Left cardiac atrium (tissue), 4 donors: ENCODE measurements around the gene CFAP46. TPM values are rescaled to one million over a fixed set of nuclear protein-coding genes. Genes with fewer than 3 reads are reported as not detected.
"Not testable (repeated sequence)": the region's sequence is repeated elsewhere in the genome, so short reads cannot be mapped to it uniquely, and the experiment has no call there.

ENCODE experiments used
- ATAC-seq, 2 donors: fragments of 200-7000 bp; cut with Tn5 transposase; one replicate each; pipeline ENCODE4 v1.9.1; 2020; ENCODE audit warnings: mild to moderate bottlenecking in 2 of 2, moderate library complexity in 2 of 2
- DNase-seq: peaks from one replicate; pipeline ENCODE4 v3.0.0-alpha.2; 2020
- intact Hi-C, 2 donors: fragments of 100-400 bp; cut with DNase I; formaldehyde crosslinking; loops; one replicate each; pipeline versions ENCODE4 v1.14.1 to v1.15.1; 2022 to 2023
- total RNA-seq, 2 donors: library from RNA; stranded (reverse); fragmentation: NEBNext Ultra II Directional; extraction: Animal tissue kit (Norgen Biotek cat#: 25700); gene quantifications; one replicate each; pipeline ENCODE4 v1.2.1, GENCODE V29; 2021
- donor health status: DM: no; HTN: yes; CAD: no.
- donor health status: DM: no; HTN: yes; CAD: no; lungs with severe emphysema.
- donor health status: DM: yes; HTN: yes; CAD: no.
- donor health status: Dilated cardiomyopathy.

CFAP46 gene
- total RNA-seq, 2 donors from 2014 or later: 1.2 to 1.7 TPM

- intact Hi-C loops: loop anchor here in 1 of 2 donors (10.0 kb wide), 1 partner anchor 292 kb away; no protein-coding TSS in a partner anchor
- ATAC-seq (no peak), DNase-seq (no peak)
Measured at GRCh38 chr10:132832186-132832969, 110.0 kb downstream of the CFAP46 start.

DNA sequence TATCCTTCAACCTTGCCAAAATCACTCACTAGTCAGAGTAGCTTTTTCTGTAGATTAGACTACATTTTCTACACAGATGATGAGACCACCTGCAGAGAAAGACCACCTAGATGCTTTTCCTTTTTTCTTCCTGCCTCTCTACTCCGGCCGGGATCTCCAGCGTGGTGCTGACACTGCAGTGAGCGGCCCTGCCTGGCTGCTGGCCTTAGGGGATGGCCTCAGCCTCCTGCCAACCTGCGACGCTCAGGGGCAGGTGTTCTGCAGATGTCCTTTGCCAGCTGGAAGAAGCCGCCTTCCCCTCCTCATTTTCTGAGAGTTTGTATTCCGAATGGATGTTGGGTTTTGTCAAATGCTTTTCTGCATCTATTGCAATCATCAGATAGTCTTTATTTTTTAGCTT is 113.0 kb downstream of the CFAP46 start:
- ATAC-seq: no peak
- DNase-seq: no peak
- intact Hi-C loops: no loop called here

DNA sequence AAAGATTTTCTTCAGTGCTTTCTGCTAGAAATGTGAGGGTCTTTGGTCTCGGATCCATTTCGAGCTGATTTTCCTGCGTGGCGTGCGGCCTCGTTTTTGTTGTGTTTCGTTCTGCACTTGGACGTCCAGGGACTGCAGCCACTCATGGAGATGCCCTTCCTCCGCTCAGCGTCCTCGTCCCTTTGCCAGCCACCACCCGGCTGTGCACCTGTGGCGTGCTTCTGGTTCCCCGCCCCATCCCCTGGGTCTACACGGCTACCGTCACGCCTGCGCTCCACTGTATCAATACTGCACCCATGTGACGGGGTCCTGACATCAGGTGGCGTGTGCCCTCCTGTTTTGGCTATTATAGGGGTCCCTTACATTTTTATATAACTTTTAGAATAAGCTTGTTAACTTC is 113.7 kb downstream of the CFAP46 start:
- DNase-seq (no peak), ATAC-seq (no peak)
- intact Hi-C loops: no loop called here

DNA sequence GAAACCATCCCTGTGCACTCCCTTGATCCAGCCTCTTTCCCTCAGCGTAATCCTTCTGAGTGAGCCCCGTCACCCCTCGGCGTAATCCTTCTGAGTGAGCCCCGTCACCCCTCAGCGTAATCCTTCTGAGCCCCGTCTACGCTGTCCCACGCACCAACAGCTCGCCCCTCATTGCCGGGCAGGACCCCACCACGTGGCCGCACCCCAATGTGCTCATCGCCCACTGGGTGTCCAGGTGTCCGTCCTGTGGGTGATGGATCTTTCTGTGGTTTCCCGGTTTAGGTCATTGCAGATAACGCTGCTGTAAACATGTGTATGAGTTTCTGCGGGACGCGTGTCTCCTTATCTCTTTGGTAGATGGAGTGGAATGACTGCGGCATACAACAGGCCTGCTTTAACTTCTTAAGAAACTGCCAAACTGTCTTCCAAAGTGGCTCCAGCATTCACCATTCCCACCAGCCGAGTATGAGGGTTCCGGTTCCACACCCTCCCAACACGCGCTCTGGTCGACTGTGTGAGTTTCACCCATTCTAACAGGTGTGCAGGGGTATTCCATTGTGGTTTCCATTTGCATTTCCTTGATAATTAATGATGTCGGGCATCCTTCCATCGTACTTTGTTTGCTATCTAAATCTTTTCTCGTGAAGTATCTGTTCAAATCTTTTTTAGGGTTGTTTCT is 114.4 kb downstream of the CFAP46 start:
- intact Hi-C loops: no loop called here
- DNase-seq (no peak), ATAC-seq (no peak)

DNA sequence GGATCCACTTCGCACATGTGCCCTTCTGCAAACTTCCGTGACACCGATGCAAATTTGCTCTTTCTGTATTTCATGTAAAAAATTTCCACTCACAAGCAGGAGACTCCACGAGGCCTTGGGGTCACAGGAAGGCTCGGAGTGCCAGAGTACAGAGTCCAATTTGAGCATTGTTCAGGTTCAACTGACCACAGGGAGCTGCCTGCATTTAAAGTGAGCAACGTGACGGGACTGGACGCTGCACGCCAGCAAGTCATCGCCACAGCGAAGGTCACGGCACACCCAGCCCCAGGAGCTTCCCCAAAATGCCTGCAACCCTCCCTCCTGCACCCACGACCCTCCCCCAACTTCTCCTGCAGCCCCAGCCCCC is 115.0 kb downstream of the CFAP46 start:
- DNase-seq (no peak), ATAC-seq (no peak)
- intact Hi-C loops: no loop called here

- ATAC-seq (no peak), DNase-seq (no peak)
- intact Hi-C loops: no loop called here
Measured at GRCh38 chr10:132826524-132827422, 115.6 kb downstream of the CFAP46 start.

DNA sequence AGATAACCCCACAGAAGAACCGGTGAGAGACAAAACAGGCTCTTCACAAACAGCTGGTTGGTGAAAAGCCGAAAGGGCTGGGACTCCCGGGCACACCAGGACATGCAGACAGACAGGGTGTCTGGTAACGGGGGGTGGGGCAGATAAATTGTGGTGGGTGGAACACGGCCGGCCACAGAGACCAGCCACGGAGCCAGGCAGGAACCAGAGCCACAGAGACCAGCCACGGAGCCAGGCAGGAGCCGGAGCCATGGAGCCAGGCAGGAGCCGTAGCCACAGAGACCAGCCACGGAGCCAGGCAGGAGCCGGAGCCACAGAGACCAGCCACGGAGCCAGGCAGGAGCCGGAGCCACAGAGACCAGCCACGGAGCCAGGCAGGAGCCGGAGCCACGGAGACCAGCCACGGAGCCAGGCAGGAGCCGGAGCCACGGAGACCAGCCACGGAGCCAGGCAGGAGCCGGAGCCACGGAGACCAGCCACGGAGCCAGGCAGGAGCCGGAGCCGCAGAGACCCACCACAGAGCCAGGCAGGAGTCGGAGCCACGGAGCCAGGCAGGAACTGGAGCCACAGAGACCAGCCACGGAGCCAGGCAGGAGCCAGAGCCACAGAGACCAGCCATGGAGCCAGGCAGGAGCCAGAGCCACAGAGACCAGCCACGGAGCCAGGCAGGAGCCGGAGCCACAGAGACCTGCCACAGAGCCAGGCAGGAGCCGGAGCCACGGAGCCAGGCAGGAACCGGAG is 116.4 kb downstream of the CFAP46 start:
- ATAC-seq, DNase-seq, intact Hi-C loops: not testable (repeated sequence)

DNA sequence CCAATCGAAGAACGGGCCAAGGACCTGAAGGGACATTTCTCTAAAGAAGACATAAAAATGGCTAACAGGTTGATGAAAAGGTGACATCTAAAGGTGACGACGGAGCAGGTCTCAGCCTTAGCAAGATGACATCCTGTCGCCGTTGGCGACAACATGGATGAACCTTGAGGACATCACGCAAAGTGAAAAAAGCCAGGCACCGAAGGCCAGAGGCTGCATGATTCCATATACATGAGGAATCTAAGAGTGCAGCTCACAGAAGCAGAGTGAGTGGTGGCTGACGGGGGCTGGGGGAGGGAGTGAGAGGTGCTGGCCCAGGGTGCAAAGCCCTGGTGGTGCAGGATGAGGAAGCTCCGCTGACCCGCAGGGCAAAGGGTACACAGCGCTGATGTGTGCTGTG is 122.3 kb downstream of the CFAP46 start:
- intact Hi-C loops: no loop called here
- ATAC-seq (no peak), DNase-seq (no peak)

DNA sequence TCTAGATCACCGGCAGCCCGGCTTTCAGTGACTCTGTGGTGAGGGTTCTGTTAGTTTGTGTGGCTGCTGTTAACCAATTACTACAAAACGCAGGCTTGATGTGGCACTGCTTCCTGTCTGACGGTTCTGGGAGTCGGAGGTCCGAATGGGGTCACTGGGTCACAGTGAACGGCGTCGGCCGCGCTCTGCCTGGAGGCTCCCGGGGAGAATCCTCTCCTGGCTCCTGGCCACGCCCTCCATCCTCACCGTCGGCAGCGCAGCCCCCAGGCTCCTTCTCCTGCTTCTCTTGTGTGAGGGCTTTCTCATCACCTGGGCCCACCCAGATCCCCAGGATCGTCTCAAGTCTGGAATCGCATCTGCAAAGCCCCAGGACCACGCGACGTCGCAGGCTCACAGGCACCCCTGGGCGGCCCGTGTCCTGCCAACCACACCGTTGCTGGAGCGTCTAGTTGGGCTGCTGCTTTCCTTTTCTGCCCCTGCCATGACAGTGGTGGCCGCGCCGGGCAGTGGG is 124.6 kb downstream of the CFAP46 start:
- DNase-seq (no peak), ATAC-seq (no peak)
- intact Hi-C loops: no loop called here

- ATAC-seq: no peak
- intact Hi-C loops: no loop called here
- DNase-seq: no peak
Measured at GRCh38 chr10:132816718-132817117, 125.7 kb downstream of the CFAP46 start.

DNA sequence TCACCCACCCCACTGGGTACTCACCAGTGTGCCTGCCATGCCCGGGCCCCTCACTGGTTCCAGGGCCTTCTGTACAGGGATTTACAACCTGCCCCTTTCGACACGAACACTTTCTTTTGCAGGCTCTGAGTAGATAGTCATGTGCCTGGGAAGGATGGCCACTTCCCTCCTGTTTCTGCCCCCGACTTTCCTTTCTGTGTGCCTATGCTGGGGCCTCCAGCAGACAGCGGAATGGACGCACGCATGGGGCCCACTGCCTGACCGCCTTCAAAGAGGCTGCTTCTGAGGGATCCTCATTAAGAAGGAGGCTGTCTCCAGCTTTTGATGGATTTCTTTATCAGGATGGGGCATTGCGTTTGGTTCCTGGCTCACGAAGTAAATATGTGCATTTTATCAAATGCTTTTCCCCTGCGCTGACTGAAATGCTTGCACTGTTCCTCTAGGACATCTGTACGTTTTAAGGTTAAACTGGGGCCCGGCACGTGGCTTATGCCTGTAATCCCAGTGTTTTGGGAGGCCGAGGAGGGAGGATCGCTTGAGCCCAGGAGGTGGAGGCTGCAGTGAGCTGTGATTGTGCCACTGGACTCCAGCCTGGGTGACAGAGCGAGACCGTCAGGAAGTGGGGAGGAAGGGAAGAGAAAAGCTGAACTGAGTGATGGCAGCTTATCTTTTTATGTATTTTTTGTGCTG is 127.1 kb downstream of the CFAP46 start:
- intact Hi-C loops: no loop called here
- DNase-seq: no peak
- ATAC-seq: no peak

GRCh38 chr10:132814469-132814856 is 127.9 kb downstream of the CFAP46 start:
- intact Hi-C loops: no loop called here
- DNase-seq (no peak), ATAC-seq (no peak)

DNA sequence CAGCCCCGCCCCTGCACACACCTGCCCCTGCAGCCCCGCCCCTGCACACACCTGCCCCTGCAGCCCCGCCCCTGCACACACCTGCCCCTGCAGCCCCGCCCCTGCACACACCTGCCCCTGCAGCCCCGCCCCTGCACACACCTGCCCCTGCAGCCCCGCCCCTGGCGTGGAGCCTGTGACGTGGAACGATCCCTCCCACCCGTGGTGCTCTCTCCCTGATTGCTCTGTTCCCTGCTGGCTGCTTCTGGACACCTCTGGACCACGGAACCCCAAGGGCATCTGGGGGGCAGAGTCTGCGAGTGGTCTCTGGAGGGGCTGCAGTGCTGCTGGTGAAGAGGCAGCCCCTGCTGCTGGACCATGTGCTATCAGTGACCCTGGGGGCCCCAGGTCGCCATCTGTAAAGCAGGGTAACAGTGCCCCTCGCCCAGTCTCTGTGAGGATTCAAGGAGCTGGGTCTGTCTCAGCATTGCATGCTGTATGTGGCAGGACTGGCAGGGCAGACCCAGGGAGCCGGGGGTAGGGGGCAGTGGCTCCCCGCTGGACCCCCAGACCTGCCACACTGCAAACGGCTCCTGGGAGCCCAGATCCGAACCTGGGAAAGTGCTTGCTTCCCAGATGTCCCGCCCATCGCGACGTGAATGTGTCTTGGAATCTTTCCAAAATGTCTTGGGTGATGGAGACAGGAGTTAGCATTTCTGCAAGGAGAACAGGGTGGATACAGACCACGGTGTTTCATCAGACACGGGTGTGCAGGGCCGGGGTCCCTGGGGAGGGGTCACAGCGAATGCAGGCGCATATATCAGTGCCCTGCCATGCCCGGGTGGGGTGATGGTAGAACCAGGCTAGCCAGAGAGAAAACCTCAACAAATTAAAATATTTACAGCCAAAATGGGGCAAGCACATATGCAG is 128.6 kb downstream of the CFAP46 start:
- no peak for ATAC-seq
- intact Hi-C loops: no loop called here
- DNase-seq: no peak

GRCh38 chr10:132813001-132813401 is 129.4 kb downstream of the CFAP46 start:
- ATAC-seq (no peak), DNase-seq (no peak)
- intact Hi-C loops: no loop called here

DNA sequence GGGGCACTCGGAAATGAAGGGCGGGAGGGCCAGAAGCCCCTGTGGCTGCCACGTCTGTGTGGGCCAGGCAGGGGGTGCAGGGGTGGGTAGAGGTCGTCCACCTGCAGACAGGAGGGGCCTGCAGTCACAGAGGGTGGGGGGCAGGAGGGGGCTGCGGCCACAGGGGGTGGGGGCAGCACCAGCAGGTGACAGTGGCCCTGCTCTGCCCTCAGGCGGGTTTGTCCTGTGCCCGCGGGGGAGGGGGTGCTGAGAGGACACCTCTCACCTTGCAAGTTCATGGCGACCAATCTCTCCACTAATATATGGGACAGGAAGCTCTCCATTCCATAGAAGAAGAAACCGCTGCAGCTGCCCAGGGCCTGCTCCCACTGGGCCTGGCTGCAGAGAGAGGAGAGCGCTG is 129.8 kb downstream of the CFAP46 start:
- intact Hi-C loops: no loop called here
- DNase-seq (no peak), ATAC-seq (no peak)

DNA sequence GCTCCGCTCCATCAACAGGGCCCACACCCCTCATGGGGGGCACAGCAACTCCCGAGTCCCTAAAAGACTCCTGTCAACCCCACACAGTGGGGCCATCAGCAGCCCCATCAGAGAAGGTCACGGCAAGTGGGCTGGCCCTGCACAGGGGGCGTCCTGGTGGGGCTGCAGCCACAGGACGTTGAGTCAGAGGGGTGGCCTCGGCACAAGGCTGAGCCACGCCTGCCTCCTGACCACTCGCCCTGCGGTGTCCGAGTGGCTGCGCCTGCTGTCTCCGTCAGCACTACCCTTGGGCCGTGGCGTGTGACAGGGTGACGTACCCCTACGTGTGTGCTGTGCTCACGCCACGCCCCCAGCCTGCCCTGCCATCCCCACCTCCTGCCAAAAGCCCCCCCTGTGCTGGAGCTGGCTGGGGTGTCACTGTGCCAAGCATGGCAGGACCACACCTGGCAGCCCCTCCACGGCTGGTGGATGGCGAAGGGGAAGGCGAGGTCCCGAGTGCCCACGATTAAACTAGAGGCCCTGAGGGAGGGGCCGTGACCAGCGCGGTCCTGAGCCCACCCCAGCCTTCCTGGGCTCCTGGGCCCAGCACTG is 130.4 kb downstream of the CFAP46 start:
- no peak for ATAC-seq
- DNase-seq: no peak
- intact Hi-C loops: no loop called here
